ENCODE data around the gene OR10X1.

Gene OR10X1

GRCh38 chr1:158586942-158587341 lies 7.2 kb upstream of the OR10X1 start:
- Histone ChIP-seq H3K9ac (ENCODE audit: low read depth, low read length, poor library complexity, severe bottlenecking) (no peak overlapping the region), H4K20me1 (ENCODE audit: insufficient read depth, low read length, poor library complexity, severe bottlenecking) (no peaks in the 10 kb centered on the region), H3F3A (ENCODE audit: low read depth) (no peaks in the 10 kb centered on the region), H3K27me3 (ENCODE audit: insufficient read depth, low read length, poor library complexity, severe bottlenecking) (no peaks in the 10 kb centered on the region), H3K4me2 (ENCODE audit: low read depth, low read length, poor library complexity, severe bottlenecking) (no peak overlapping the region), H3K36me3 (ENCODE audit: insufficient read depth, low read length) (no peaks in the 10 kb centered on the region), H3K9me3 (ENCODE audit: insufficient read depth, low read depth, low read length) (no peaks in the 10 kb centered on the region; the same call in 1 of the 2 replicates), H3K79me2 (ENCODE audit: insufficient read depth, low read length) (no peaks in the 10 kb centered on the region), H3K4me3 (ENCODE audit: low read length, poor library complexity, severe bottlenecking) (no peak overlapping the region), H2AFZ (ENCODE audit: low read length) (no peak overlapping the region), H3K4me1 (ENCODE audit: insufficient read depth, low read length, poor library complexity, severe bottlenecking) (no peaks in the 10 kb centered on the region), H3K9me2 (replicated peaks; ENCODE audit: low read depth, low read length) (no peaks in the 10 kb centered on the region)
- TF ChIP-seq CTCF (conservative IDR thresholded peaks at IDR 0.05; ENCODE audit: low read length) (no peak), EZH2phosphoT487 (IDR thresholded peaks at IDR 0.05; ENCODE audit: borderline replicate concordance) (no peak)

DNA sequence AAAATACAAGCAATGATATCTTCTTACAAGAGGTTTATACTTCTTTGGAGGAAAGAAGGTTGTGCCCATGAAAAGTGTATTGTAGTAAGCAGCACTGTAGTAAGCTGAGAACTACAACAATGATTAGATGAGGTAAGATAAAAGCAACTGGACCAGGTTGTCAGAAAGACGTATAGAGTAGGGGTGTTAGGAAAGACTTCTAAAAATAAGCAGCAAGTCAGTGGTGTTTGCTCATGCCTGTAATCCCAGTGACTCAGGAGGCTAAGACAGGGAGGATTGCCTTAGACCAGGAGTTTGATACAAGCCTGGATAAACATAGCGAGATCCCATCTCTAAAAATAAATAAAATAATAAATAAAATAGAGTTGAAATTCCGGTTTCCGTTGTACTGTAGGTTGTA lies 4.3 kb upstream of the OR10X1 start:
- Histone ChIP-seq H3K4me2 (ENCODE audit: low read depth, low read length, poor library complexity, severe bottlenecking) (no peak overlapping the region), H4K20me1 (ENCODE audit: insufficient read depth, low read length, poor library complexity, severe bottlenecking) (no peaks in the 10 kb centered on the region), H2AFZ (ENCODE audit: low read length) (no peak overlapping the region), H3K9me2 (replicated peaks; ENCODE audit: low read depth, low read length) (no peaks in the 10 kb centered on the region), H3K9me3 (ENCODE audit: insufficient read depth, low read depth, low read length) (no peaks in the 10 kb centered on the region; the same call in 1 of the 2 replicates), H3K79me2 (ENCODE audit: insufficient read depth, low read length) (no peaks in the 10 kb centered on the region), H3K36me3 (ENCODE audit: insufficient read depth, low read length) (no peaks in the 10 kb centered on the region), H3K9ac (ENCODE audit: low read depth, low read length, poor library complexity, severe bottlenecking) (no peak overlapping the region), H3K4me3 (ENCODE audit: low read length, poor library complexity, severe bottlenecking) (no peak overlapping the region), H3K4me1 (ENCODE audit: insufficient read depth, low read length, poor library complexity, severe bottlenecking) (no peaks in the 10 kb centered on the region), H3K27me3 (ENCODE audit: insufficient read depth, low read length, poor library complexity, severe bottlenecking) (no peaks in the 10 kb centered on the region), H3F3A (ENCODE audit: low read depth) (no peaks in the 10 kb centered on the region)
- TF ChIP-seq EZH2phosphoT487 (IDR thresholded peaks at IDR 0.05; ENCODE audit: borderline replicate concordance) (no peak), CTCF (conservative IDR thresholded peaks at IDR 0.05; ENCODE audit: low read length) (no peak)

GRCh38 chr1:158577561-158577960 lies 2.1 kb downstream of the OR10X1 start:
- TF ChIP-seq EZH2phosphoT487 (IDR thresholded peaks at IDR 0.05; ENCODE audit: borderline replicate concordance) = no peak
- Histone ChIP-seq H3K9me3 (ENCODE audit: insufficient read depth, low read depth, low read length) (no peaks in the 10 kb centered on the region), H3K79me2 (ENCODE audit: insufficient read depth, low read length) (no peaks in the 10 kb centered on the region), H3K27me3 (ENCODE audit: insufficient read depth, low read length, poor library complexity, severe bottlenecking) (no peaks in the 10 kb centered on the region), H3K36me3 (ENCODE audit: insufficient read depth, low read length) (no peaks in the 10 kb centered on the region), H2AFZ (ENCODE audit: low read length) (no peak overlapping the region), H3K4me2 (ENCODE audit: low read depth, low read length, poor library complexity, severe bottlenecking) (no peak overlapping the region), H3K9ac (ENCODE audit: low read depth, low read length, poor library complexity, severe bottlenecking) (no peak overlapping the region), H3K9me2 (replicated peaks; ENCODE audit: low read depth, low read length) (no peaks in the 10 kb centered on the region), H3F3A (ENCODE audit: low read depth) (no peaks in the 10 kb centered on the region), H3K4me3 (ENCODE audit: low read length, poor library complexity, severe bottlenecking) (no peak overlapping the region), H3K4me1 (ENCODE audit: insufficient read depth, low read length, poor library complexity, severe bottlenecking) (no peaks in the 10 kb centered on the region), H4K20me1 (ENCODE audit: insufficient read depth, low read length, poor library complexity, severe bottlenecking) (no peaks in the 10 kb centered on the region)

GRCh38 chr1:158572226-158572625 lies 7.5 kb downstream of the OR10X1 start:
- Histone ChIP-seq H3K9me2 (replicated peaks; ENCODE audit: low read depth, low read length) (no peaks in the 10 kb centered on the region), H3K27me3 (ENCODE audit: insufficient read depth, low read length, poor library complexity, severe bottlenecking) (no peaks in the 10 kb centered on the region), H3K4me2 (ENCODE audit: low read depth, low read length, poor library complexity, severe bottlenecking) (no peak overlapping the region), H3K4me1 (ENCODE audit: insufficient read depth, low read length, poor library complexity, severe bottlenecking) (no peaks in the 10 kb centered on the region), H3K9me3 (ENCODE audit: insufficient read depth, low read depth, low read length) (no peaks in the 10 kb centered on the region), H4K20me1 (ENCODE audit: insufficient read depth, low read length, poor library complexity, severe bottlenecking) (no peaks in the 10 kb centered on the region), H2AFZ (ENCODE audit: low read length) (no peak overlapping the region), H3K79me2 (ENCODE audit: insufficient read depth, low read length) (no peaks in the 10 kb centered on the region), H3F3A (ENCODE audit: low read depth) (no peaks in the 10 kb centered on the region), H3K36me3 (ENCODE audit: insufficient read depth, low read length) (no peaks in the 10 kb centered on the region), H3K9ac (ENCODE audit: low read depth, low read length, poor library complexity, severe bottlenecking) (no peak overlapping the region), H3K4me3 (ENCODE audit: low read length, poor library complexity, severe bottlenecking) (no peak overlapping the region)
- TF ChIP-seq EZH2phosphoT487 (IDR thresholded peaks at IDR 0.05; ENCODE audit: borderline replicate concordance) = no peak
- no peak for TF ChIP-seq CTCF (conservative IDR thresholded peaks at IDR 0.05; ENCODE audit: low read length)
